ENCODE data around the gene RBKS. TPM values are rescaled to one million over a fixed set of nuclear protein-coding genes. Genes with fewer than 3 reads are reported as not detected.

RBKS gene
- total RNA-seq, 3 donors from 2014 or later: 0.79 to 1.6 (median 1.2) TPM

DNA sequence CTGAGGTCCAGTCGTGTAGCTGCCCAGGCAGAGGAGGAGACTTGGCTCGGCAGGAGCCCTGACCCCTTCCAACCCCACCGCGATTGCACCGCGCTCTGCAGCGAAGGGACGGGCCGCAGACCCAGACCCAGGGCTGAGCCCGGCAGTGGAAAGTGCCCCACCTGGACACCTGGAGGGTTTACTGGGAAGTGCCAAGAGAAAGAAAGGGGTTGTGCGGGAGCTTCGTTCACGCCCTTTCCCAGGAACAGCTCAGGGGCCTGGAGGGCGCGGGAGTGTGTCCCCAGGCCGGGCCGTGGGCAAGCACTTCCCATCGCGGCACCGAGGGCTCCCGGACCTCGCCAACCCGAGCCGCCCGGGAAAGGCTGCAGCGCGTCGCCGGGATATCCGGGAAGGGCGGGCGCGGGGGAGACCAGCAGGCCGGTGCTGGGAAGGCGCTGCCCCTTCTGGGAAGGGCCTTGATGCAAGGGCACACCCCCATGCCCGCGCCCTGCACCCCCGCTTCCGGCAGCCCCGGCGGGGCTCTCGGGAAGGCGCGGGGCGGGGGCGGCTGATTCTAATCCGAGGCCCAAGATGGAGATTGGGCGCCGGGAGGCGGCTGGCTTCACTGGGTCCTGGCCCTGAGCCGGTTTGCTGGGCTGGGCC is 154.8 kb downstream of the RBKS start:
- Mint-ChIP-seq H3K4me1 (ENCODE audit: low read depth) (peaks cover 15% of the 10 kb centered on the region), H3K4me3 (peak overlapping the region; percentile 59), H3K9me3 (no peaks in the 10 kb centered on the region), H3K27me3 (ENCODE audit: low read depth) (no peaks in the 10 kb centered on the region), H3K36me3 (ENCODE audit: insufficient read depth) (no peaks in the 10 kb centered on the region)
- ATAC-seq: peak; percentile 86 to 87
- DNase-seq: peak; percentile 71

DNA sequence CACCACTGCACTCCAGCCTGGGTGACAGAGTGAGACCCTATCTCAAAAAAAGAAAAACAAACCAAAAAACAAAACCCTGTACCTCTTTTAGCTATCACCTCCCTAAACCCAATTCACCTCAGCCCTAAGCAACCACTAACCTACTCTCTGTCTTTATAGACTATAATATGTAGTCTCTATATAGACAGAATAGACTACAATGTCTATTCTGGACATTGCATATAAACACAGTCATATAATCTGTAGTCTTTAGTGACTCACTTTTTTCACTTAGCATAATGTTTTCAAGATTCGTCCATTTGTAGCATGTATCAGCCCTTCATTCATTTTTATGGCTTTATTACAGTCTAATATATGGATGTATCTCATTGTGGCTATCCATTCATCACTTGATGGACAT is 155.9 kb downstream of the RBKS start:
- Mint-ChIP-seq H3K4me1 (ENCODE audit: low read depth) (peaks cover 15% of the 10 kb centered on the region), H3K36me3 (ENCODE audit: insufficient read depth) (no peaks in the 10 kb centered on the region), H3K9me3 (no peaks in the 10 kb centered on the region), H3K27me3 (ENCODE audit: low read depth) (no peaks in the 10 kb centered on the region), H3K4me3 (no peak overlapping the region)
- DNase-seq (no peak), ATAC-seq (no peak)

Other genes starting within 250 kb of the RBKS start
- 10 to 100 TPM; 23.6 to 31.4 (median 28.1) TPM for gene SUPT7L, start 226.8 kb downstream of the RBKS start, total RNA-seq
- 10 to 100 TPM; 32.7 to 37.5 (median 32.7) TPM for gene SLC4A1AP, start 226.5 kb downstream of the RBKS start, total RNA-seq
- gene MRPL33, start 118.7 kb downstream of the RBKS start, total RNA-seq: 10 to 100 TPM; 67.9 to 84.5 (median 68.4) TPM
- gene BABAM2, start 342 bp upstream of the RBKS start, total RNA-seq: 10 to 100 TPM; 34.3 to 45.9 (median 35.6) TPM

Measured in activated T-cell treated with anti-CD3 and anti-CD28 coated beads, Interleukin-2, amount 50 U/mL, for 4 hours (primary cell).